ENCODE measurements around the gene CLSTN3.

DNA sequence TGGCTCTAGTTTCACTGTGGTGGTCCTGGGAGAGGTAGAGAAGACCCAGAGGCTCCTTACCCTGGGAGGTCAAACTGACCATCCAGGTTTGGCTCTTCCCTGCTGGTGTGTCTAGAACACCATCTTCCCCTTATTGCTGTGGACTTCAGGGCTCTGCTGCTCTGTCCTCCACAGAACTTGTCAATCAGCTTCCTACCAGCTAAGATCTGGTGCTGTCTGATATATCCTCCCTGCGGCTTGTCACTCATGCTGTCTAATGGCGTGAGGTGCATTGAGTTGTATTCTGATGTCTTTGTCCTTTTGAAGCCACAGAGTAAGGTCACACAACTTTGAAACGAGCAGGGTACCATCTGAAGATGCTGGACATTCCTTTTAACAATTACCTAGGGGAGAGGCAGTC, 14.0 kb upstream of the CLSTN3 start:
- TF ChIP-seq POLR2A (IDR thresholded peaks at IDR 0.05), result no peak
- TF ChIP-seq, protein P1, sequence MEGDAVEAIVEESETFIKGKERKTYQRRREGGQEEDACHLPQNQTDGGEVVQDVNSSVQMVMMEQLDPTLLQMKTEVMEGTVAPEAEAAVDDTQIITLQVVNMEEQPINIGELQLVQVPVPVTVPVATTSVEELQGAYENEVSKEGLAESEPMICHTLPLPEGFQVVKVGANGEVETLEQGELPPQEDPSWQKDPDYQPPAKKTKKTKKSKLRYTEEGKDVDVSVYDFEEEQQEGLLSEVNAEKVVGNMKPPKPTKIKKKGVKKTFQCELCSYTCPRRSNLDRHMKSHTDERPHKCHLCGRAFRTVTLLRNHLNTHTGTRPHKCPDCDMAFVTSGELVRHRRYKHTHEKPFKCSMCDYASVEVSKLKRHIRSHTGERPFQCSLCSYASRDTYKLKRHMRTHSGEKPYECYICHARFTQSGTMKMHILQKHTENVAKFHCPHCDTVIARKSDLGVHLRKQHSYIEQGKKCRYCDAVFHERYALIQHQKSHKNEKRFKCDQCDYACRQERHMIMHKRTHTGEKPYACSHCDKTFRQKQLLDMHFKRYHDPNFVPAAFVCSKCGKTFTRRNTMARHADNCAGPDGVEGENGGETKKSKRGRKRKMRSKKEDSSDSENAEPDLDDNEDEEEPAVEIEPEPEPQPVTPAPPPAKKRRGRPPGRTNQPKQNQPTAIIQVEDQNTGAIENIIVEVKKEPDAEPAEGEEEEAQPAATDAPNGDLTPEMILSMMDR (IDR thresholded peaks at IDR 0.05), result no peak

All from testis (tissue), 2 donors.